GM04504 (cell line): ENCODE measurements around the gene EEA1.

Experiments
- DNase-seq: peaks from one replicate; pipeline ENCODE4 v3.0.0-alpha.2; 2012; ENCODE audit warnings: low read depth

EEA1 gene

GRCh38 chr12:92938018-92938417 lies 8.9 kb upstream of the EEA1 start:
- DNase-seq, result no peak

GRCh38 chr12:92933606-92934005 lies 4.5 kb upstream of the EEA1 start:
- DNase-seq, result no peak

GRCh38 chr12:92930421-92930820 lies 1.3 kb upstream of the EEA1 start:
- DNase-seq, result no peak

- DNase-seq, result no peak
Observed at GRCh38 chr12:92929983-92930382, 888 bp upstream of the EEA1 start.

- no peak for DNase-seq
Observed at GRCh38 chr12:92928421-92928961, 604 bp downstream of the EEA1 start.

- peak; percentile 24 for DNase-seq
Observed at GRCh38 chr12:92927436-92928281, 1.4 kb downstream of the EEA1 start.

GRCh38 chr12:92927055-92927435 lies 2.0 kb downstream of the EEA1 start:
- peak; percentile 10 for DNase-seq

GRCh38 chr12:92926549-92926948 lies 2.5 kb downstream of the EEA1 start:
- DNase-seq, result no peak

- no peak for DNase-seq
Observed at GRCh38 chr12:92921877-92922276, 7.2 kb downstream of the EEA1 start.

- no peak for DNase-seq
Observed at GRCh38 chr12:92915365-92915764, 13.7 kb downstream of the EEA1 start.

GRCh38 chr12:92914170-92914569 lies 14.9 kb downstream of the EEA1 start:
- DNase-seq, result no peak

- DNase-seq, result no peak
Observed at GRCh38 chr12:92912672-92913071, 16.4 kb downstream of the EEA1 start.

GRCh38 chr12:92912052-92912451 lies 17.0 kb downstream of the EEA1 start:
- peak; percentile 49 for DNase-seq

GRCh38 chr12:92911339-92911738 lies 17.8 kb downstream of the EEA1 start:
- no peak for DNase-seq

GRCh38 chr12:92908108-92908507 lies 21.0 kb downstream of the EEA1 start:
- no peak for DNase-seq

GRCh38 chr12:92905811-92906554 lies 23.1 kb downstream of the EEA1 start:
- DNase-seq, result no peak

- no peak for DNase-seq
Observed at GRCh38 chr12:92905258-92905810, 23.8 kb downstream of the EEA1 start.

GRCh38 chr12:92900941-92901340 lies 28.2 kb downstream of the EEA1 start:
- DNase-seq, result no peak

GRCh38 chr12:92899386-92900001 lies 29.6 kb downstream of the EEA1 start:
- peak; percentile 98 for DNase-seq

- no peak for DNase-seq
Observed at GRCh38 chr12:92898755-92899154, 30.3 kb downstream of the EEA1 start.

GRCh38 chr12:92897844-92898243 lies 31.3 kb downstream of the EEA1 start:
- no peak for DNase-seq

- no peak for DNase-seq
Observed at GRCh38 chr12:92890601-92891106, 38.4 kb downstream of the EEA1 start.
